Fibroblast of lung (primary cell): Measurements from ENCODE around the gene DCLRE1A.

Experiments
- EZH2 ChIP-seq: IDR thresholded peaks from 2 replicates; pipeline ENCODE4 v1.5.1; 2012; ENCODE audit warnings: low read length, control low read depth, mild to moderate bottlenecking; ENCODE audit errors: missing control alignments
- TF ChIP-seq, protein P1 (sequence below), 2 donors: IDR thresholded peaks in 1 of 2; conservative IDR thresholded peaks in 1 of 2; 1 replicate in 1 of 2; 2 replicates in 1 of 2; pipeline ENCODE4 v1.5.1; 2011 to 2012; ENCODE audit warnings: low read length in 2 of 2, control low read depth in 1 of 2, inconsistent platforms in 1 of 2, low read depth in 1 of 2, mild to moderate bottlenecking in 1 of 2

DNA sequence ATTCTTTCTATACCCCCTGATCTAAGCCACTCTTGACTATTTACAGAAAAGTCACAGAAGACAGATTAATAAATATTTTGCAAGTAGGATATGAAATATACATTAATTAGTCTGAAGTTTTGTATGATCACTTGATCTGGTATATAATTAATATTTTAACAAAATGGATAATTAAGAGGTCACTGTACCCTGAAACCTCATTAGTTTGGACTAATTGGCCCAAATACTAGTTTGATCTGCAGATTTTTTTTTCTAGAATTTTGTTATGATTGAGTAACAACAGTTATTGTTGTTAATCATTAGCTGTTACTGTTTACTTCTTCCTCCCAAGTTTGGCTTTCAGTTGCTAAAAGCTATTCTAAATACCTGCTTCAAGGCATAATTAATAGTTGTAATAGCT is 3.3 kb upstream of the DCLRE1A start:
- TF ChIP-seq, protein P1, sequence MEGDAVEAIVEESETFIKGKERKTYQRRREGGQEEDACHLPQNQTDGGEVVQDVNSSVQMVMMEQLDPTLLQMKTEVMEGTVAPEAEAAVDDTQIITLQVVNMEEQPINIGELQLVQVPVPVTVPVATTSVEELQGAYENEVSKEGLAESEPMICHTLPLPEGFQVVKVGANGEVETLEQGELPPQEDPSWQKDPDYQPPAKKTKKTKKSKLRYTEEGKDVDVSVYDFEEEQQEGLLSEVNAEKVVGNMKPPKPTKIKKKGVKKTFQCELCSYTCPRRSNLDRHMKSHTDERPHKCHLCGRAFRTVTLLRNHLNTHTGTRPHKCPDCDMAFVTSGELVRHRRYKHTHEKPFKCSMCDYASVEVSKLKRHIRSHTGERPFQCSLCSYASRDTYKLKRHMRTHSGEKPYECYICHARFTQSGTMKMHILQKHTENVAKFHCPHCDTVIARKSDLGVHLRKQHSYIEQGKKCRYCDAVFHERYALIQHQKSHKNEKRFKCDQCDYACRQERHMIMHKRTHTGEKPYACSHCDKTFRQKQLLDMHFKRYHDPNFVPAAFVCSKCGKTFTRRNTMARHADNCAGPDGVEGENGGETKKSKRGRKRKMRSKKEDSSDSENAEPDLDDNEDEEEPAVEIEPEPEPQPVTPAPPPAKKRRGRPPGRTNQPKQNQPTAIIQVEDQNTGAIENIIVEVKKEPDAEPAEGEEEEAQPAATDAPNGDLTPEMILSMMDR (conservative IDR thresholded peaks at IDR 0.05 in 1 of 2, IDR thresholded peaks at IDR 0.05 in 1 of 2; ENCODE audit: low read depth in 1 of 2, low read length in 2 of 2) = no peak
- TF ChIP-seq EZH2 = no peak
